GM12878 (cell line): ENCODE results near the gene SIDT1.

Experiments used
- CHD4 ChIP-seq: fragments of 200-600 bp; sonication (generic); IDR thresholded peaks from 2 replicates; pipeline ENCODE4 v1.6.1; 2016; ENCODE audit warnings: mild to moderate bottlenecking
- KDM1A ChIP-seq: fragments of 200-600 bp; sonication (generic); IDR thresholded peaks from 2 replicates; pipeline ENCODE4 v1.6.1; 2016; ENCODE audit warnings: borderline replicate concordance
- MAX ChIP-seq: IDR thresholded peaks from 2 replicates; pipeline ENCODE4 v1.6.1; 2012; ENCODE audit warnings: low read depth, low read length, improper control_type of control experiment
- POLR2A ChIP-seq: IDR thresholded peaks from 2 replicates; pipeline ENCODE4 v1.6.1; 2011; ENCODE audit warnings: low read depth, mild to moderate bottlenecking, low read length
- RAD21 ChIP-seq: IDR thresholded peaks from 2 replicates; pipeline ENCODE4 v1.6.1; 2011; ENCODE audit warnings: mild to moderate bottlenecking, low read depth, low read length, moderate library complexity; ENCODE audit not compliant: insufficient read depth
- RBBP5 ChIP-seq: fragments of 200-600 bp; sonication (generic); conservative IDR thresholded peaks from 2 replicates; pipeline ENCODE4 v1.6.1; 2016
- SIN3A ChIP-seq: IDR thresholded peaks from 2 replicates; pipeline ENCODE4 v1.6.1; 2012; ENCODE audit warnings: low read depth, low read length, improper control_type of control experiment
- SRF ChIP-seq, 2 experiments: IDR thresholded peaks; 2 replicates each; pipeline ENCODE4 v1.6.1; 2011; ENCODE audit warnings: low read depth in 2 of 2, low read length in 2 of 2, mild to moderate bottlenecking in 1 of 2, moderate library complexity in 1 of 2
- TCF12 ChIP-seq: IDR thresholded peaks from 2 replicates; pipeline ENCODE4 v1.6.1; 2011; ENCODE audit warnings: low read depth, mild to moderate bottlenecking, low read length
- ZNF622 ChIP-seq: fragments of 450-650 bp; IDR thresholded peaks from 2 replicates; pipeline ENCODE4 v1.6.1; 2017; ENCODE audit warnings: mild to moderate bottlenecking, inconsistent platforms
- TF ChIP-seq, protein P1 (sequence below): IDR thresholded peaks from 2 replicates; pipeline ENCODE4 v1.6.1; 2012; ENCODE audit warnings: low read length, inconsistent platforms
- TF ChIP-seq, protein P2 (sequence below), 3 experiments: IDR thresholded peaks in 2 of 3; conservative IDR thresholded peaks in 1 of 3; 2 replicates each; pipeline ENCODE4 v1.5.1; 2011; ENCODE audit warnings: low read depth in 3 of 3, low read length in 3 of 3, mild to moderate bottlenecking in 3 of 3, control low read depth in 2 of 3, moderate library complexity in 2 of 3, inconsistent platforms in 1 of 3, mixed read lengths in 1 of 3; ENCODE audit not compliant: control insufficient read depth in 2 of 3, insufficient read depth in 1 of 3; ENCODE audit errors: extremely low read depth in 1 of 3

- TF ChIP-seq RAD21 (no peak), MAX (no peak), TCF12 (no peak), ZNF622 (no peak), SIN3A (no peak), RBBP5 (no peak), POLR2A (no peak), CHD4 (no peak), KDM1A (no peak), SRF (IDR thresholded peaks at IDR 0.05; ENCODE audit: low read depth in 2 of 2, low read length in 2 of 2) (no peak)
- TF ChIP-seq, protein P1, sequence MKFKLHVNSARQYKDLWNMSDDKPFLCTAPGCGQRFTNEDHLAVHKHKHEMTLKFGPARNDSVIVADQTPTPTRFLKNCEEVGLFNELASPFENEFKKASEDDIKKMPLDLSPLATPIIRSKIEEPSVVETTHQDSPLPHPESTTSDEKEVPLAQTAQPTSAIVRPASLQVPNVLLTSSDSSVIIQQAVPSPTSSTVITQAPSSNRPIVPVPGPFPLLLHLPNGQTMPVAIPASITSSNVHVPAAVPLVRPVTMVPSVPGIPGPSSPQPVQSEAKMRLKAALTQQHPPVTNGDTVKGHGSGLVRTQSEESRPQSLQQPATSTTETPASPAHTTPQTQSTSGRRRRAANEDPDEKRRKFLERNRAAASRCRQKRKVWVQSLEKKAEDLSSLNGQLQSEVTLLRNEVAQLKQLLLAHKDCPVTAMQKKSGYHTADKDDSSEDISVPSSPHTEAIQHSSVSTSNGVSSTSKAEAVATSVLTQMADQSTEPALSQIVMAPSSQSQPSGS = no peak
- TF ChIP-seq, protein P2, sequence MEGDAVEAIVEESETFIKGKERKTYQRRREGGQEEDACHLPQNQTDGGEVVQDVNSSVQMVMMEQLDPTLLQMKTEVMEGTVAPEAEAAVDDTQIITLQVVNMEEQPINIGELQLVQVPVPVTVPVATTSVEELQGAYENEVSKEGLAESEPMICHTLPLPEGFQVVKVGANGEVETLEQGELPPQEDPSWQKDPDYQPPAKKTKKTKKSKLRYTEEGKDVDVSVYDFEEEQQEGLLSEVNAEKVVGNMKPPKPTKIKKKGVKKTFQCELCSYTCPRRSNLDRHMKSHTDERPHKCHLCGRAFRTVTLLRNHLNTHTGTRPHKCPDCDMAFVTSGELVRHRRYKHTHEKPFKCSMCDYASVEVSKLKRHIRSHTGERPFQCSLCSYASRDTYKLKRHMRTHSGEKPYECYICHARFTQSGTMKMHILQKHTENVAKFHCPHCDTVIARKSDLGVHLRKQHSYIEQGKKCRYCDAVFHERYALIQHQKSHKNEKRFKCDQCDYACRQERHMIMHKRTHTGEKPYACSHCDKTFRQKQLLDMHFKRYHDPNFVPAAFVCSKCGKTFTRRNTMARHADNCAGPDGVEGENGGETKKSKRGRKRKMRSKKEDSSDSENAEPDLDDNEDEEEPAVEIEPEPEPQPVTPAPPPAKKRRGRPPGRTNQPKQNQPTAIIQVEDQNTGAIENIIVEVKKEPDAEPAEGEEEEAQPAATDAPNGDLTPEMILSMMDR (IDR thresholded peaks at IDR 0.05 in 2 of 3, conservative IDR thresholded peaks at IDR 0.05 in 1 of 3; ENCODE audit: control insufficient read depth in 2 of 3, extremely low read depth in 1 of 3, insufficient read depth in 1 of 3, low read depth in 3 of 3, low read length in 3 of 3) = no peak
Measured at GRCh38 chr3:113601240-113601639, 68.9 kb downstream of the SIDT1 start.
